ENCODE data around the gene HLA-DMA. TPM values are rescaled to one million over a fixed set of nuclear protein-coding genes. Genes with fewer than 3 reads are reported as not detected.

HLA-DMA gene
- total and polyA plus RNA-seq, 2 of the 13 experiments (the other 11 are each of a cell fraction or from before 2014, with no cell fraction given): 0.70 to 0.71 TPM

GRCh38 chr6:32968867-32969684 lies 16.2 kb upstream of the HLA-DMA start (continued):
- no peak for TF ChIP-seq ZMAT5 (CRISPR knock-in tag; IDR thresholded peaks at IDR 0.05; ENCODE audit: borderline replicate concordance, low read depth)
- TF ChIP-seq STAG1 (CRISPR knock-in tag; IDR thresholded peaks at IDR 0.05): no peak
- peak; percentile 5; the same call in 1 of the 2 replicates for TF ChIP-seq ATF3 (CRISPR knock-in tag; IDR thresholded peaks at IDR 0.05)
- TF ChIP-seq CC2D1A (CRISPR knock-in tag; IDR thresholded peaks at IDR 0.05): no peak
- peak; percentile 44; the same call in 1 of the 2 replicates for TF ChIP-seq YEATS2 (CRISPR knock-in tag; IDR thresholded peaks at IDR 0.05; ENCODE audit: borderline replicate concordance)
- TF ChIP-seq RXRB (CRISPR knock-in tag; IDR thresholded peaks at IDR 0.05; ENCODE audit: borderline replicate concordance): peak; percentile 10; the same call in 1 of the 2 replicates
- no peak for TF ChIP-seq ZBTB40 (IDR thresholded peaks at IDR 0.05)
- no peak for TF ChIP-seq ZBTB40 (CRISPR knock-in tag; IDR thresholded peaks at IDR 0.05)
- TF ChIP-seq ZNF766 (CRISPR knock-in tag; IDR thresholded peaks at IDR 0.05; ENCODE audit: borderline replicate concordance): peak; percentile 80
- peak; percentile 83 for TF ChIP-seq ZNF44 (CRISPR knock-in tag; IDR thresholded peaks at IDR 0.05)
- no peak for TF ChIP-seq ARNT (IDR thresholded peaks at IDR 0.05)
- TF ChIP-seq PBX2 (CRISPR knock-in tag; IDR thresholded peaks at IDR 0.05): no peak; the same call in 1 of the 2 replicates
- TF ChIP-seq ZNF773 (CRISPR knock-in tag; IDR thresholded peaks at IDR 0.05; ENCODE audit: borderline replicate concordance): peak; percentile 89; the same call in 1 of the 2 replicates
- TF ChIP-seq MTA1 (CRISPR knock-in tag; IDR thresholded peaks at IDR 0.05; ENCODE audit: borderline replicate concordance): 0 out of 2 replicates have a peak, but pooled peaks have one; percentile 54
- TF ChIP-seq KDM6A (CRISPR knock-in tag; IDR thresholded peaks at IDR 0.05; ENCODE audit: low read depth): no peak
- peak; percentile 92 for TF ChIP-seq TAF1 (CRISPR knock-in tag; IDR thresholded peaks at IDR 0.05)
- peak; percentile 71 for TF ChIP-seq PRPF4 (IDR thresholded peaks at IDR 0.05; ENCODE audit: low read depth, low read length, poor library complexity, severe bottlenecking)
- TF ChIP-seq ZNF776 (CRISPR knock-in tag; IDR thresholded peaks at IDR 0.05): peak; percentile 51; the same call in 1 of the 2 replicates
- TF ChIP-seq IKZF4 (CRISPR knock-in tag; IDR thresholded peaks at IDR 0.05; ENCODE audit: borderline replicate concordance, low read depth, not compliant biosample characterization): peak; percentile 68
